ENCODE measurements around the gene FARS2.

FARS2 gene

DNA sequence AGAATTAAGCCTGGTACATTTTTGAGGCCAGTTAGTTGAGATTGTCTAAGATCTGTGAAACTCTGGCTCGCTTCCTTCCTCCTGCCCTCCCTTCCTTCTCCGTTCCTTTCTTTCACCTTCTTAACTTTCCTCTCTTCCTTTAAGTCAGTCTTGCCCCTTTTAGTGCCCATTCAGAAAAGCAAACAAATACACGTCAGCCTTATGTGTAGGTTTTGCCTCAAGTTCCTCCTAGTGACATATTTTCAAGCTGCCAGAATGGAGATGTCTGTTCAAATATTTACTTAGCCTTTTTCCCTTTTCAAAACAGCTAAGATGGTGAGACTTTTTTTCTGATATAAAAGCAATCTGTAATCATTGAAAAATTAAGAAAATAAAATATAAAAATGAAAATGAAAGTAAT, 178.4 kb downstream of the FARS2 start:
- DNase-seq = no peak

DNA sequence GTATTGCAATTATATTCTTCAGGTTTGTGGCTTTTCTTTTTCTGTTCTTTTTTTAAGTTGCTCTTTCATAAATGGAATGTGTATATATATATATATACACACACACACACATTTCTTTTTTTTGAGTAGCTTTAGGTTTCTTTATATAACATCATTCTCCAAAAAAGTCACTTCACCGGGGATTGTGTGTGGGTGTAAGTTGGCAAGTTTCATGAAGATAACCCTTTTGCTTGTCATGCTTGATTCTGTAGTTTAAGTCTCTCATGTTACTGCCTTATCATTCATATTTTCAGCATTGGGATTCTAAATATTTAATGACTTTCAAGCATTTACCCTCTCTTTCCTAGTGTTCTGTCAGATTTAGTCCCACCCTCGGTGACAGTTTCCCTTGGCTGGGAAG, 181.0 kb downstream of the FARS2 start:
- no peak for DNase-seq

DNA sequence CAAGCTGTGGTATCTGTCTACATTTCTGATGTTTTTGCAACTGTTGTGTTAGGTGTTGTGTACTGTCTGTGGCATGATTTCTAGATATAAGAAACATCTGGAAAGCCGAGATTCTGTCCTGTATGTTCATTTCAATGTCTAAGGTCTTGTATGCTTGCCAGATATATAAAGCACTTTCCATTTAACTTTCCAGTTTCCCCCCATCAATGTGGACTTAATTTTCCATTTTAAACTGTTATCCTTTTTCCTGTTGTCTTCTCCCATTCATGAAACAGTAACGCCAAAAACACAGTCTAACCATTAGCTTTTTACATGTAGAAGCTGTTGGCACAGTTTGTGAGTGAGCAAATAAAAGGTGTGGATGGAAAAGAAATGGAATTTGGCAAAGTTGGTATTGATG, 181.6 kb downstream of the FARS2 start:
- no peak for DNase-seq

DNA sequence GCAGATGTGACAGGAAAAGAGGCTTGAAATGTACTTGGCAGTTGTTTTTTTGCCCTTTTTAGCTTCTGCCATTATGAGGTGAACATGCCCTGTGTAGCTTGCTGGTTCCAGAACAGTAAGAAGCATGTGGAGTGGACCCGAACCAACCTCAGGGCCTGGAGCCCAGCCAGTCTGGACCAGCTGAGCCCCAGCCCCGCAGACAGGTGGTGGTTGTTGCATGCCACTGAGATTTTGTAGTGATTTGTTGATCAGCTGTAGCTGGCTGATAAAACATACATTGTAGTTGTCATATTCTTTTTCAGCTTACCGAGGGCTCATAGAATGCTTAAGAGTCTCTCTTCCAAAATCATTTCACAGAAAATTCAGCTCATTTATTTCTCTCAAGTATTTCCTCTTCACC, 182.2 kb downstream of the FARS2 start:
- no peak for DNase-seq

DNA sequence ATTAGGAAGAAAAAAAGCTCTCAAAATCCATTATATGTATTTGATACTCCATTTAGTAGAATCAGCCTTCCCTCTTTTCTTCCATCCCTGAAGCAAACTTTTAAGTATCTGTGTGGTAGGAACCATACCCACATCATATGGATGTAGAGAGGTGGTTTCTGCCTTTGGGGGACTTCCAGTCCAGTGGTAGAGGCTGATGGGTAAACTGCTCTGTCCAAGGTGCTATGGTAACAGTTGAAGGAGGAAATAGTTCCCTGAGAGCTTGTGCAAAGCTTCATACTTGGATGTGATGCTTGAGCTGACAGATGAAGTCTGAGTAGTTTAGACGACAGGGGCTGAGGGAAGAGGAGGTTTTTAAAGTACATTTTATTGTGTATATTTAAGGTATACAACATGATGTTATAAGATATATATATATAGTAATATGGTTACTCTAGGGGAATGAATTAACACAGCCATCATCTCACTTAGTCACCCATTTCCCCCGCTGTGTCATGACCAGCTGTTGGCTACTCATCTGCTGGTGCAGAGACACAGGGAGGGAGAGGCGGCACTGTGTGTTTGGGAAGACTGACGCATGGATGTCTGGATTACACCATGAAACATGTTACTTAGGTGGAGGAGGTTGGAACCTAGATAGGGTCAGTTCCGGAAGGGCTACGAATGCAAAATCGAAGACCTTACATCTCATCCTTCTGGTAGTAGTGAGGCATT, 185.2 kb downstream of the FARS2 start:
- DNase-seq = no peak

DNA sequence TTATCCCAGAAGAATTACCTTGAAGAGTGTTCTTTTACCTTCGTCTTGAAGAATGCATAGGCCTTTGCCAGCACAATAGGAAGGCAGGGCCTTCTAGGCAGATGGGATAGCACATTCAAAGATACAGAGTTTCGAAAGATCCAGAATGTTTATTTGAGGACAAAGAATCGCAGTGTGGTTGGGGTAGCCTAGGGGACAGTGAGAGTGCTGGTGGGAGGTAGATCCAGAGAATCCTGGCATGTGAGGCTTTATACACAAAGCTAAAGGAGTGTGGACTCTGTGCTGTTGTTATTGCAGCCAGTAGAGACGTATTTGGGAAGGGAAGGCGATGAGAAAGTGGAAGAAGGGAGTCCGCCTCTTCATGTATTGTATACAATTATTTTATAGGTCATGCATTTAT, 186.6 kb downstream of the FARS2 start:
- no peak for DNase-seq

DNA sequence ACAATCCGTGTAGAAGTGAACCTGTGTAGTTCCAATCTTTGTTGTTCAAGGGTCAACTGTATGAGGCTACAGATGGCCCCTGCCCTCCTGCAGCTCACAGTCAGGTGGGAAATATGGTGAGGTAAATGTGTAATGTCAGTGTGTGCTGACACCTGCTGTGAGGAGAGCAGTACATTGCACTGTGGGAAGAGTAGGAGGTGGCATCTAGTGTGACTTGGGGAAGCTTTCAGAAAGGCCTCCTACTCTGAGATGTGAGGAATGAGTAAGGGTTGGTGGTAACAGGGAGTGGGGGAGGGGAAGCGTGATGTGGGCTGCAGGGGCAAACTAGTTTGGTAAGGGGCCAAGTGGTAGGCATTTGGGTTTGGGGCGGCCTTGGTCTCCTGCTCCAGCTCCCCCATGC, 188.8 kb downstream of the FARS2 start:
- DNase-seq = peak; percentile 12

DNA sequence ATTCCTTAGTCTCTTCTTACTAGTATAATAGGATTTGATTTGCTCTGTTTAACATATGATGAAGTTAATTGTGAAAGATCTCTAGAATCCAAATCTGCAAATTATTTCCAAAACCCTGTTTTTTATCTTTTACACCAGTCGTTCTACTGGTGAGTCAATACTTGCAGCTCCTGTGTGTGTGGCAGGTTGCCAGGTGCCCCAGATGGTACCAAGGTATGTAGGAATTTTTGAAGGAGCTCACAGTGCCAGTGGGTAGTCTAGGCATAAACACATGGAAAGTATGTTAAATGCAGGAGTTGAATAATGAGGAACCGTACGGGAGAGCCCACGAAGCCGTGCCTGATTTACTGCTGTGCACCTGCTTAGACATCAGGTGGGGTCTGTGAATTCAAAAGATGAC, 192.2 kb downstream of the FARS2 start:
- DNase-seq = no peak

DNA sequence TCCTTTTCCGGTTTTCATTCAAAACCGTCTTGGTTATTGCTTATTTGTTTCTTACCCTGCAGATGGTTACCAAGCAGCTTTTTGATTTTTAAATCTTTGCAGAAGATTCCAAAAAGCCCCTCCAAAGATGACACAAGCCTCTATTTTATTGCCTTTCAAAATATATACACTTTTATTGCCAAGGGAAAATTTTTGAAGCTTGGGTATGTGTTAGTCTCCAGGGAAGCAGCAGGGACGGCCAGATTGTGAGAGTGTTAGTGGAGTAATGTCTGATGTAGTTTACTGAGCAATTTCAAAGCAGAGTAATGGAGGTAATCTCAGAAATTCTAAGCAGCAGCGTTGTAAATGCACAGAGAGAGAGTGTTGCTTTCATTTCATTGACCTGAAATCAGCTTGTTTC, 193.8 kb downstream of the FARS2 start:
- no peak for DNase-seq

DNA sequence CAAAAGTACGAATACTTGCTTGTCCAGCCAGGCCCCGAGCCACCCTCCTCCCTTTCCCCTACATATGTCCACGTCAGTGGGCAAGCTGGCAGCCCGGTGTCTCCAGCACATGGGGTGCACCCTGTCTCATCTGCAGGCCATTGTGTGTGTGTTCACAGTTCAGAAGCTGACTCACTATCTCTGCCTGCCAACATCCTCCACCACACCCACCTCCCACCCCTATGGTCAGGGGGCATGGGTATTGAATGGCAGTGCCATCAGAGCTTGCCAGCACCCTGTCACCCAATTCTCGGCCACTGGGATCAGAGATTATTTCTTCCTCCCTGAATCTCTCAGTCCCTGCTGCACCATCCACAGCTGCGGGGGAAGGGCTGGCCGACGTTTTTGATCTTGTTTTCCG, 195.7 kb downstream of the FARS2 start:
- DNase-seq = no peak

DNA sequence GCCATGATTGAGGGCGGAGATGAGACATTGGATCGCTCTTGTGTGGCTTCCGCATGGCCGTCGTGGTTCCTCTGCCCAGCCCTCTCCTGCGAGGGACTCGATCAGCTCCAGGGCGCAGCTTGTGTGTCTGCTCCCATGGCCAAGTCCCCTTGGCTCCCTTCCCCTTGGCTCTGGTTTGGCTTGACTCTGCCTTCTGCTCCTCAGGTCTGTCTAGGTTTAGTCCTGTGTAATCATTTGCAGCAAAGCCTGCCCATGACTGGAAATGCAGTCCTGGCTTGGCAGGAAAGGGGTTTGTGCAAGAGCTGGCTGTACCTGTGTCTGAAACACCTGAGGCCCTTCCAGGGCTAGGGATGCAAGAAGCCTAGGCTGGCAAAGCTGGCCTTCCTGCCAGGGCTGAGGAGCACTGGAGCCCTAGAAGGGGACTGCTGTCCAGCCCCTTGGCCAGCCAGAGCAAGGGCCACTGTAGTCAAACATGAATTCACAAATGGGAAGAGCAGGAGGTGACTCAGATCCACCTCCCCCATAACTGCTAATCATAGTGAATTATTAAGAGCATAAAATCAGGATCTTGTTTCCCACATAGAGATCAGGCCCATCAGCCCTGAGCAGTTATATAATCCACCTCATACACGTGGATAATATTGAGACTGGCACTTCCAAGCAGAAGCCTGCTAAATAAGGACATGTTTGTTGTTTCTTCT, 196.8 kb downstream of the FARS2 start:
- no peak for DNase-seq

DNA sequence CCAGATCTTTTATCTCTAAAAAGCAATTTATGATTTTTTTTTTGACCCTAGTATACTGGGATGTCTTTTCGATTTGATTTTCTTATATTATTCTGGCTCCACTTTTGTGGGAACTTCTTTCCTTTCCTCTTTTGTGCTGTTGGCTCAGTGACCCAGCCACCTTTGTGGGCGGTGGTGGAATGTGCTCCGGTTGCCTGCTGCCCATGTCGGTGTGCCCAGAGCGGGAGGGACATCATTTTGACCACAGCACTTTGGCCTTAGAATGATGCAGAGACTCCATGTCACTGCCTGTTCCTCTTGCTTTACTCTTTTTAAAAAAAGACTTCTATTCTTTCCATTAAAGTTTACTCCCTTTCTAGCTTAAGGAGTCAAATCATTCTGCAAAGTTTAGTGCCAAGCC, 198.0 kb downstream of the FARS2 start:
- DNase-seq = no peak

DNA sequence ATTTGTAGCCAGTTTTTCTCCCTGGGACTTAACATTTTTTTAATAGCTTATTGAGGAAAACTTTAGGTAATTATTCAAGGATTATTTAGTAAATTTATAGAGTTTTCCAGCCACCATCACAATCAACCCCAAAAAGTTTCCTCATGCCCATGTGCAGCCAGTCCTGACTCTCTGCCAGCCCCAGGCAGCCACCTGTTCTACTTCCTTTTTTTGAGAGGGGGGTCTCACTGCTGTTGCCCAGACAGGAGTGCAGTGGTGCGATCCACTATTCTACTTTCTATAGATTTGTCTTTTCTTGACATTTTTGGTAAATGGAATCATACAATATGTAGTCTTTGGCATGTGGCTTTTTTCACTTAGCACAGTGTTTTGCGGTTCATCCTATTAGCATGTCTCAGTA, 200.1 kb downstream of the FARS2 start:
- no peak for DNase-seq

DNA sequence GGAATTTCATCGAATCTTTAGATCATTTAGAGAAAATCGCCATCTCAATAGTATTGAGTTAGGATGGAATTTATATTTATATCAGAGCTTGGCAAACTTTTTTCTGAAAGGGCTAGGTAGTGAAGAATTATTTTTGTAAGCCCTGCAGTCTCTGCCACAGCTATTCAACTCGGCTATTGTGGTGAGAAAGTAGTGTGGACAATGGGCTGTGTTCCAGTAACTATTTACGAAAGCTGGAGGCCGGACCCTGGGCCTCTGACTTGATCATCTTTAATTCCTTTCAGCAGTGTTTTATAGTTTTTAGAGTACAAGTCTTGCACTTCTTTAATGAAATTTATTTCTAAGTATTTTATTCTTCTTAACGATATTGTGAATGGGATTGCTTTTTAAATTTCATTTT, 201.5 kb downstream of the FARS2 start:
- DNase-seq = no peak

DNA sequence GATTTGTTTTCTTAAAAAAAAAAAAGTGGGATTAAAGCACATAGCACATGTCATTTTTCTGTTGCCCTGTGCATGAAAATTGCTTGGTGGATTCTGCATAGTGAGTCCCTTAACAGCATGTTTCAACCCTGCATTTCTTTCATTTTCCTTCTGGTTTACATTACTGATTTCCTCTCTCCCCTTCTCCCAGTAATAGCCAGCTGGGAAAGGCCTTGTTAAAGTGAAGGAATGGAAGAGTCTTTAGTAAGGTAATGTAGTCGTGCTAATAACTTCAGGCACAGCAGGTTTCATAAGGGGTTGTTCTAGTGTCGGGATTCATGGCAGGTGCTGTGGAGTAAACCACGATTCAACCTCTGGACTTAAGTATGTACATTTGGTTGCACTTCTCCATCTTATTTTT, 202.4 kb downstream of the FARS2 start:
- no peak for DNase-seq

DNA sequence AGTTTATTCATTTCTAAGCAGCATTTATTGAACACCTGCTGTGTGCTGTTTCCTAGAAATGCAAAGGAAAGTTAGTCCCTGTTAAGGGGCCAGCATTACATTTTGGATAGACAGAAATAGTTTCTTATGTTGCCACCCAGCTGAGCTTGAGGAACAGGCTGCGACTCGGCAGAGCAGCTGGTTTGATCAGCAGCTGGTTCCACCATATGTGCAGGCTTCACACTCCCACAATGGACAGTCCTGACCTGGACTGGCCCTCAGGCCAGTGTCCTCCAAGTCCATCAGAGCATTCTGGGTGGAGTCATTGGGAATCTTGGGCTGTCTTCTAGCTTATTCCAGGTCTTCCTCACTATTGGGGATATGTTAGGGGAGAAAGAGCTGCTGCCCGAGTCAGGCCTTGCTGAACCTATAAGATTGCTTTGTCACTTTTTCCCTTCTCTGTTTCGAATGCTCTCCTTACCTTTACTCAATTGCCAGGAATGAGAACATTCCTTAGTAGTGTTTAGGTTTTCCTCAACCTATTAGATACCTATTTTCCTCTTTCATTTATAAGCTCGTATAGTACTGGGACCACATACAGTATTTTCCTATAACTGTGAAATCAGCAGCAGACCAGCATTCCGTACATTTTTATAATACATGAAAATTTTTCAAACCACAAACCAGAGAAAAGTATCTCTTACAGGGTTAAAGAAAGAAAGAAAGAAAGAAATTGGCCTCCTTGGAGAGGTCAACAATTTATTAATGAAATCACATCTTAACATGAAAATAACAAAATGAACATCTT, 203.0 kb downstream of the FARS2 start:
- DNase-seq = no peak

DNA sequence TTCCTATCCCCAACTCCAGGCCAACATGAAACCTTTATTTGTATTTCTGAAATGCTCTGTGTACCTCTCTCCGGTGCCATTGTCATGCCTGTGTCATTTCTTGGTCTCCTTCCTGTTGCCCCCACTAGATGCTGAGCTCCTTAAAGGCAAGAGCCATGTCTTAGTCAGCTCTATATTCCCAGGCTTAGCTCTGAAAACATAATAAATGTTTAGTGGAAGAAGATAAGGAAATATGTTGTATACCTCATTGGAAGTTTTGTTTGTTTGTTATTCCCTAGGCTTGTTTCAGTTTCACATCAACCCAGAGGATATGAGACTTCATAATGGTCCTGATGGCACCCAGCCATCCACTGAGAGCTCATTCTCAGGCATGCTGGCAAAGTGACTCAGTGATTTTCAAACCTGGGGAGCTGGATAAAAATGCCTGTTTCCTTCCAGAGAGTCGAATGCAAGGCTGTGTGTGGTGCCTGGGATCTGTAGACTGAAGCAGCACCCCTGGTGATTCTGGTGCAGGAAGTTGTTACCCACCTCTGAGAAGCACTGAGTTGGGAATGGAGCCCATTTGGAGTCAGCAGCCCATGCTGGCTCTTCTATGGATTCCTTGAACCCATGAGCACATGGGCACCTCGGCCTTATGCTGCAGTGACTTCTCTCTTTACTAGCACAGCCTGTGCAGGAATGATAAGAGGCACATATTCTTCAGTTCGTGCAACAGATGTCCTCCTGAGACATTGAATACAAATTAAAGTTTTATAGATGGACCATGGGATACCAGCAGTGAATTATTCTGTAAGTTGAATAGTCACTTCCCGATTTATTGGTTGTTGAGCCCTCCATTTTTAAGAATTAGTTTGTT, 205.2 kb downstream of the FARS2 start:
- no peak for DNase-seq

DNA sequence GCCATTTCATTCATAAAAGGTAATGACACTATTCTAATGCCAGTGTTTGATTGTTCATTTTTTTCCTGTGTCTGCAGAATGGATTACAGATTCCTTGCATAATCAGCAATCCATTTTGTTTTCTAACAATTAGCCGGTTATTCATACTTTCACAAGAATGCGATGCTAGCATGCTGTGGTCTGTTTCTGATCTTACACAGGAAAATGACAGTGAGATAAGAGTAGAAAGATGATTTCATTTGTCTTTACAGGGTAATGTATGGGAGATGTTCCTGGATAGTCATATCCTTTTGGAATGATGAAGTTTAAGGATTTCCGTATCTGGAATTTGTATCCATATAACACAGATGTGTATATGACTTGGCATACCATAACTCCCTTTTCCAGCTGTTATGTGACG, 207.3 kb downstream of the FARS2 start:
- DNase-seq = no peak

DNA sequence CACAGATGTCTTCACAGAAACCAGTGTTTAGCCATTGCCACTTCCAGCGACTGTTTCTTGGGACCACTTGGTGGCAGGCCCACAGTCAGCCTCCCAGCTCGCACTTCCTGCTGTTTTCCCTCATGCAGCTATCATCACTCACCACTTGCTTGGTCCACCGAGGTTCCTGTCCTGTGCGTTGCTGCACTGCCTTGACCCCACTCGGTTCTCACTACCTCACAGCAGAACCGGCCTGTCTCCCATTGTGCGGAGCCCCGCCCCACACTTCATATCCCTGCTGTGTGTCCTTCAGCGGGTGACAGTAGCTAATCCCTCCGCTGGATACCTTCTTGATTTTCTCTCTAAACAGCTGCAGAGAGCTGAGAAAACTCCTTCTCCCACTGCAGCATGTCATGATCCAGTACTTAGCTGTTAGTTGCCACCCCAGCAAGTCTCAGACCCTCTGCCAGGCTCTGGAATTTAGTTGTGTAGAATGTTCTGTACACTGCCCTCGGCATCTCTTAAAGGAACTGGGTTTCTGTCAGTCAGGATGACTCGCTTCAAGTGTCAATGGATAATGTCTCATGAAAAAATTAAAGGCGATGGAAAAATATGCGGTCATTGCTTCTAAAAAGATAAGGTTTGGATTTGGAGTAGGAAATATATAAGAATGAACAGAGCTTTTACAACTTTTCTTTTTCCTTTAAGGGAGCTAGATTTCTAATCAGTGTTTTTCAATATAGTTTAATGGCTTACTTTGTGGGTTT, 208.0 kb downstream of the FARS2 start:
- no peak for DNase-seq

DNA sequence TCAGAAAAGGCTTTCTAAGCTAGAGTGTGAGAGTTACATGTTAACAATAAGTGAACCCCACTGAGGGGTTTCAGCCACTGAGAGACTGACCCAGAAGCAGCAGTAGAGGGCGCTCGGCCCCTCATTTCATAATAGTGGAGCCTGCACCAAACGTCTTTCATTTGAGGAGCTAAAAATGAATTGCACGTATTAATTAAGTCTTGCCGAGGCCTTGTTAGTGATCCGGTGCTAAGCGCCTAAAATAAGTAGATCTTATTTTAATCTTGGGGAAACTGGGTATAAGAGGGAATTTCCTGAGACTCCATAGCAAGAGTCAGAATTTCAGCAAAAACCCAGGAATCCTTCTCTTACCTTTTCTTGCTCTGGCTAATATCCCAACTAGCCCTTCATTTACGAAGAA, 209.7 kb downstream of the FARS2 start:
- DNase-seq = peak; percentile 74

DNA sequence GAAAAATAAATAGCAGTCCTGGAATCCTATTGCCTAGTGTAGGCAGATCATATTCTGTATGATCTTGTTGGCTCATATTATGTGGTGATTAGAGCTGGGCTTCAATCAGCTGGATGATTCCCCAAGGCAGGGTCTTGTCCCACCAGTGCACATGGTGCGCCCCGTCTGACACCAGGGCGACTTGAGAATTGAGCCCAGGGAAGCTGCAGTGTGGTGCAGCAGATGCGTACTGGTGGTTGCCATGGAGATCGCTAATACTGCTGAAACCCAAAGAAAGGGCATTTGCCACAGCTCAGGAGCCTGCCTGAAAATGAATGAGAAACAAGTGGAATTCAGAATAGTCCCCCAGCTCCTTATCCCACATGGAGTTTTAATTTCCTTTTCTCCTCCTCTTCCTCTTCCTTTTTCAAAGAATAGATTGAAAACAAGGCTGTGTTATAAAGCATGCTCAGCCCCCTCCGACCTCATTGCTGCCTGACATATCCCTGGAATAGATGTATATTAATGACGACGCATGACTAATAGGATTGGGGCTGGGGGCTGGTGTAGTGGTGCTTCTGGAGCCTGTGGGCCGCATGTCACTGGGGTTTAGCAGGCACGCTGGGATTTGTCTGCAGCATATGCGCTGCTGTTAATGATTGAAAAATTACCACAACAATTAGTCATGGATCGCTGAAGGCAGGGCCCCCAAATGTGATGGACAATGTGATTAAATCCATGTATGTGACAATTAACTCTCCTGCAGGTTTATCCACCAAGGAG, 210.5 kb downstream of the FARS2 start:
- no peak for DNase-seq

DNA sequence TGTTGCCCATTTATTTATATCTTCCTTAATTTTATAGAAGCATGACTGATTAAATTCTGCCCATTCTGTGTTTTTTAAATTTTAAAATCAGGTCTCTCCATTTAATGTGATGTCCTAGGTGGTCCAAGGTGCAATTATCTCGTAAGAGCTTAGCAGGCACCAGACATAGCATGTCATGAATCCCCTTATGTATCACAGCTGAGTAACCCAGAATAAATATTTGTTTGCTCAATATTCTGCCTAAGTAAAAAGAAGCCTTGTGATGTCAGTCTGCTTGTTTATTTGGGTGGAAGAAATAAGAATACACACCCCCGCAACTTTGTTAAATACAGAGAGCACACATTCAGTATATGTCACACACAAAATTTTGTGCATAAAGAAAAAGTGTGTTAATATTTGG, 211.3 kb downstream of the FARS2 start:
- DNase-seq = no peak

Measured in activated CD4-positive, alpha-beta T cell treated with anti-CD3 and anti-CD28 coated beads for 48 hours (primary cell).